ENCODE data around the gene SLC35F3.

- TF ChIP-seq, protein P1, sequence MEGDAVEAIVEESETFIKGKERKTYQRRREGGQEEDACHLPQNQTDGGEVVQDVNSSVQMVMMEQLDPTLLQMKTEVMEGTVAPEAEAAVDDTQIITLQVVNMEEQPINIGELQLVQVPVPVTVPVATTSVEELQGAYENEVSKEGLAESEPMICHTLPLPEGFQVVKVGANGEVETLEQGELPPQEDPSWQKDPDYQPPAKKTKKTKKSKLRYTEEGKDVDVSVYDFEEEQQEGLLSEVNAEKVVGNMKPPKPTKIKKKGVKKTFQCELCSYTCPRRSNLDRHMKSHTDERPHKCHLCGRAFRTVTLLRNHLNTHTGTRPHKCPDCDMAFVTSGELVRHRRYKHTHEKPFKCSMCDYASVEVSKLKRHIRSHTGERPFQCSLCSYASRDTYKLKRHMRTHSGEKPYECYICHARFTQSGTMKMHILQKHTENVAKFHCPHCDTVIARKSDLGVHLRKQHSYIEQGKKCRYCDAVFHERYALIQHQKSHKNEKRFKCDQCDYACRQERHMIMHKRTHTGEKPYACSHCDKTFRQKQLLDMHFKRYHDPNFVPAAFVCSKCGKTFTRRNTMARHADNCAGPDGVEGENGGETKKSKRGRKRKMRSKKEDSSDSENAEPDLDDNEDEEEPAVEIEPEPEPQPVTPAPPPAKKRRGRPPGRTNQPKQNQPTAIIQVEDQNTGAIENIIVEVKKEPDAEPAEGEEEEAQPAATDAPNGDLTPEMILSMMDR (IDR thresholded peaks at IDR 0.05; ENCODE audit: poor library complexity, severe bottlenecking): no peak
- TF ChIP-seq EZH2 (IDR thresholded peaks at IDR 0.05; ENCODE audit: borderline replicate concordance, insufficient read depth, low read length, poor library complexity, severe bottlenecking) (no peak), POLR2AphosphoS5 (IDR thresholded peaks at IDR 0.05) (no peak), EP300 (conservative IDR thresholded peaks at IDR 0.05; ENCODE audit: poor library complexity, severe bottlenecking) (no peak), TAF1 (IDR thresholded peaks at IDR 0.05; ENCODE audit: low read depth) (no peak)
- TF ChIP-seq, protein P2, sequence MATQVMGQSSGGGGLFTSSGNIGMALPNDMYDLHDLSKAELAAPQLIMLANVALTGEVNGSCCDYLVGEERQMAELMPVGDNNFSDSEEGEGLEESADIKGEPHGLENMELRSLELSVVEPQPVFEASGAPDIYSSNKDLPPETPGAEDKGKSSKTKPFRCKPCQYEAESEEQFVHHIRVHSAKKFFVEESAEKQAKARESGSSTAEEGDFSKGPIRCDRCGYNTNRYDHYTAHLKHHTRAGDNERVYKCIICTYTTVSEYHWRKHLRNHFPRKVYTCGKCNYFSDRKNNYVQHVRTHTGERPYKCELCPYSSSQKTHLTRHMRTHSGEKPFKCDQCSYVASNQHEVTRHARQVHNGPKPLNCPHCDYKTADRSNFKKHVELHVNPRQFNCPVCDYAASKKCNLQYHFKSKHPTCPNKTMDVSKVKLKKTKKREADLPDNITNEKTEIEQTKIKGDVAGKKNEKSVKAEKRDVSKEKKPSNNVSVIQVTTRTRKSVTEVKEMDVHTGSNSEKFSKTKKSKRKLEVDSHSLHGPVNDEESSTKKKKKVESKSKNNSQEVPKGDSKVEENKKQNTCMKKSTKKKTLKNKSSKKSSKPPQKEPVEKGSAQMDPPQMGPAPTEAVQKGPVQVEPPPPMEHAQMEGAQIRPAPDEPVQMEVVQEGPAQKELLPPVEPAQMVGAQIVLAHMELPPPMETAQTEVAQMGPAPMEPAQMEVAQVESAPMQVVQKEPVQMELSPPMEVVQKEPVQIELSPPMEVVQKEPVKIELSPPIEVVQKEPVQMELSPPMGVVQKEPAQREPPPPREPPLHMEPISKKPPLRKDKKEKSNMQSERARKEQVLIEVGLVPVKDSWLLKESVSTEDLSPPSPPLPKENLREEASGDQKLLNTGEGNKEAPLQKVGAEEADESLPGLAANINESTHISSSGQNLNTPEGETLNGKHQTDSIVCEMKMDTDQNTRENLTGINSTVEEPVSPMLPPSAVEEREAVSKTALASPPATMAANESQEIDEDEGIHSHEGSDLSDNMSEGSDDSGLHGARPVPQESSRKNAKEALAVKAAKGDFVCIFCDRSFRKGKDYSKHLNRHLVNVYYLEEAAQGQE (IDR thresholded peaks at IDR 0.05; ENCODE audit: borderline replicate concordance): no peak
Observed at GRCh38 chr1:233944601-233945000, 40.1 kb downstream of the SLC35F3 start.
